ENCODE data around the gene RABL3. TPM values are rescaled to one million over a fixed set of nuclear protein-coding genes. Genes with fewer than 3 reads are reported as not detected.
"Not testable (repeated sequence)": the region's sequence is repeated elsewhere in the genome, so short reads cannot be mapped to it uniquely, and the experiment has no call there.

The RABL3 gene
- 15.4 TPM for polyA plus RNA-seq (ENCODE audit: insufficient read length)

GRCh38 chr3:120742198-120742848 is at the start of gene RABL3, which contains the start of gene GTF2E1:
TSS of gene RABL3 (minus strand) at chr3:120742516. CDS start at chr3:120742507, 9 bp downstream.
TSS of gene GTF2E1 (plus strand) at chr3:120742744. CDS start at chr3:120750553, 7,809 bp downstream.
- DNase-seq: peak; percentile 98

- no peak for DNase-seq
These were observed 49.6 kb upstream of the RABL3 start for GRCh38 chr3:120791913-120792312.

DNA sequence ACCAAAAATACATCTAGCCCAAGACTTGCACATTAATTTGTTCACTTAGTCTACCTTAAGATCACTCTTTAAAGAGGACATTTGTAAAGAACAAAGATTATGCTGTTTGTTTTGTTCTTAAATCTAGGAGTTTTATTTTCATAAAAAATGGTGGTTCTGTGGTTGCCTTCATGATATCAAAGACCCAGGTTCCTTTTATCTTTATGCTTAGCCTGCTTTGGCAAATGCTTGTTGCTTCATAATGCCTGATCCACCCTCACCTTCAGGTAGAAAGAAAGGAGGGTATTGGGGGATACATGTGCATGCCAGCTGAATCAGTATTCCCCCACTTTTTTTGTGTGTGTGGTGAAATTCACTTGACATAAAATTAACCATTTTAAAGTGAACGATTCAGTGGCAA is 48.7 kb upstream of the RABL3 start:
- no peak for DNase-seq

GRCh38 chr3:120785832-120786231 is 43.5 kb upstream of the RABL3 start:
- not testable (repeated sequence) for DNase-seq

- DNase-seq: no peak
These were observed 38.7 kb upstream of the RABL3 start for GRCh38 chr3:120780977-120781376.

DNA sequence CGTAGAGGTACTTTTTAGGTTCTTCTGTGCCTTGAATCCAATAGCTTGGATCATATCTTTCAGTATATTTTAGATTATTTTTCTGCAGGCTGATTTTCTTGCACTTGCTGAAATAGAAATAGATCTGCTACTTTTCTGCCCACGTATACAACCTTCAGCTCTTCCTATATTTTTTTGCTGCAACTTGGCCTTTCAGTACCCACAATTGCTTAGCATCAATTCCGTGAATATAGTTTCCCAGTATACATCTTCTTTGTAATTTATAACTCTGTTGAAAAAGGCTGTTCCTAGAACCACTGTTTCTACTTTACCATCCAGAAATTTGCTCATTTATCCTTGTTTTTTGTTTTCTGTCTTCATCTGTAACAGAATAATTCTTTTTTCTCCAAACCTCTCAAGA is 36.5 kb upstream of the RABL3 start:
- DNase-seq: no peak

GRCh38 chr3:120775411-120775810 is 33.1 kb upstream of the RABL3 start:
- no peak for DNase-seq

DNA sequence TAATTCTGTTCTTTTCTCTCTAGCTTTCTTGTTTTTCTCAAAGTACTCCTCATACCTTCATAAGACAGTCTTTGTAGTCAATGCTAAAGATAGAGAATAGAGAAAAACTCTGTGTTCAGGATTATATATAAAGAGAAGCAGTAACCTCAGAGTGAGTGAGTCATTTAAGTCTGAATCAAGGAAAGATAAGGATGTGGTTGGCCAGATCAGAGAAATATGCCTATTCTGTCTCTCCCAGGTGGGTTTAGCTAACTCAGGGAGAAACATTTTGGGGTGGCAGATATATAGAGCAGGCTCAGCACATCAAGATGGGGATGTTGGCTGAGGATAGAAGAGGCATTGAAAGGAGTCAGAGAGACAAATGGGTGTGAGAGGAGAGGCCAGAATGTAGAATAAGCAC is 31.6 kb upstream of the RABL3 start:
- no peak for DNase-seq

DNA sequence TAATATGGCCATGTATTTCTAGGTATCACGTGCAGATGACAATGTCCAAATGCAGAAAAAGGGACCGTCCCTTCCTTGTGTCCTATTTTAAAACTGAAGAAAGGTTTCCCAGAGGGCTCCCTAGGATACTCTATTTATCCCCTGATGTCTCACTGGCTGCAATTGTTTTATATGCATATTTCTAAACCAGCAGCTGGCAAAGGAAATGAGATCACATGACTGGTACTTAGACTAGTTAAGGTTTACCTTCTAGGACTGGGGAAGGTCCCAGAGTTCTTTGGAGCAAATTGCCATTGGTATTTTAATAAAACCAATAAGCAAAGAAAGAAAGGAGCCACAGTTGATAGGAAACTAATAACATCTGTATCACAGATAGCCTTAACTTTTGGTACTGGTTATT is 29.8 kb upstream of the RABL3 start:
- DNase-seq: no peak

GRCh38 chr3:120770891-120771290 is 28.6 kb upstream of the RABL3 start:
- DNase-seq: no peak

DNA sequence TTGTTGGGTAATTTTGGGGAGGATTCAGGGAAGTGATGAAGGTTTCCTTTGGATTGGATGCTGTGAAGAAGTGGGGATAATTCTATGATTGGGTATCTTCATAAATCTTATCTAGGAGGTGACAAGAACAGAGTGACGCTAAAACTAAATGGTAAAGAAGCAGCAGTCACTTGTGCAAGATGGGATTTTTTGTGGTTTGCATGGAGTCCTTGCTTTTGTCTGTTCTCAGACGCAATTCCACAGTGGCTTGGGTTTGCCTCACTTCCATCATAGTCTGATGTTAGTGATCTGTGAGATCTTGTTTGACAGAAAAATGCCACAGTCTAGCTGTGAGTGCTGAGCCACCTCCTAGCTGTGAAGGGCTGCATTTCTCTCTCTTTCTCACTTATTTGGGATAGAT is 27.1 kb upstream of the RABL3 start:
- no peak for DNase-seq

- no peak for DNase-seq
These were observed 24.8 kb upstream of the RABL3 start for GRCh38 chr3:120767106-120767505.

DNA sequence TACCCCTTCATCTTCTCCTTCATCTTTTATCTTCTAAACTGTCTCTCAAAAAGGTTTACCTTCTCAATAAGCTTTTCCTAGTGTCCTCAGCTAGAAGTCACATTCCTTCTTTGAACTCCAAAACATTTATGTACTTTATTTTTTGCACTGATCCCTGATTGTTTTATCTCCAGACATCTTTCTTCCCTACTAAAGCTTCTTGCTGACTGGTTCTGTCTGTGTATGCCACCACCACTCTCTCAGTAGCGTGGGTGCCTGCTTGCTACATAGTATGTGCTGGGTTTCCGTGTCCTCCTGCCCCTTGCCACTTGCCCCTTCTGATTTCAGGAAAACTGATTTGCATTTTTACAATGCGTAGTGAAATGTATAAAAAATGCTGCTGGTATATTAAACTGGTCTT is 24.3 kb upstream of the RABL3 start:
- no peak for DNase-seq

- DNase-seq: no peak
These were observed 23.6 kb upstream of the RABL3 start for GRCh38 chr3:120765830-120766493.

DNA sequence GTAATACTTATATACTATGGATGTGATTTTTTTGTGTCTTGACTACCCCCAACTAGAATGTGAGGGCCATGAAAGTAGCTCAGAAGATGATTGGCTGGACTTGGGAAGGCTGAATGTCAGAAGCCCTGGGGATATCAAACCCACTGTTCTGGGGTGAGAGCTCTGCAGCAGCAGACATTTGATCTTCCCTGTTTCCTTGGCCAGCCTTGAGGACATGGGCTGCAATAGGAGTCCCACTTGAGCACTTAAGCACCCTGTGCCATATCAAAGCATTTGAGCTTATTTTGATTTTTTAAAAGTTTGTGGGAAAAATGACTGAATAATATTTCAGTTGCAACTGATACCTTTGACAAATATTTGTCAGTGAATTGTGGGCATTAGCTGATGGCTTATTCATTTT is 21.9 kb upstream of the RABL3 start:
- no peak for DNase-seq

- DNase-seq: no peak
These were observed 21.3 kb upstream of the RABL3 start for GRCh38 chr3:120763601-120764000.

- no peak for DNase-seq
These were observed 20.3 kb upstream of the RABL3 start for GRCh38 chr3:120762615-120763014.

DNA sequence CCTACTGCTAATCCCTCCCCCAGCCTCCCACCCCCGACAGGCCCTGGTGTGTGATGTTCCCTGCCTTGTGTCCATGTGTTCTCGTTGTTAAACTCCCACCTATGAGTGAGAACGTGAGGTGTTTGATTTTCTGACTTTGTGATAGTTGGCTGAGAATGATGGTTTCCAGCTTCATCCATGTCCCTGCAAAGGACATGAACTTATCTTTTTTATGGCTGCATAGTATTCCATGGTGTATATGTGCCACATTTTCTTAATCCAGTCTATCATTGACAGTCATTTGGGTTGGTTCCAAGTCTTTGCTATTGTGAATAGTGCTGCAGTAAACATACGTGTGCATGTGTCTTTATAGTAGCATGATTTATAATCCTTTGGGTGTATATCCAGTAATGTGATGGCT is 16.2 kb upstream of the RABL3 start:
- DNase-seq: not testable (repeated sequence)

DNA sequence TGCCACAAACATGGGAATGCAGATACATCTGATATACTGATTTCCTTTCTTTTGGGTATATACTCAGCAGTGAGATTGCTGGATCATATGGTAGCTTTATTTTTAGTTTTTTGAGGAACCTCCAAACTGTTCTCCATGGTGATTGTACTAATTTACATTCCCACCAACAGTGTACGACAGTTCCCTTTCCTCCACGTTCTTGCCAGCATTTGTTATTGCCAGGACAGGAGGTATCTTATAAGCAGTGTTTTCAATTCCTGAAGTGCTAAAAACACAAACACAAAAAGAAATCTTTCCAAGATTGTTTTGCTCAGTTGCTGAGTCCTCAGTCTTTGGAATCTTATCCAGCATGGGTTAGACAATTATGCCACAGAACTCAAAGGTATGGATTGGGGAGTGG is 13.7 kb upstream of the RABL3 start:
- no peak for DNase-seq

DNA sequence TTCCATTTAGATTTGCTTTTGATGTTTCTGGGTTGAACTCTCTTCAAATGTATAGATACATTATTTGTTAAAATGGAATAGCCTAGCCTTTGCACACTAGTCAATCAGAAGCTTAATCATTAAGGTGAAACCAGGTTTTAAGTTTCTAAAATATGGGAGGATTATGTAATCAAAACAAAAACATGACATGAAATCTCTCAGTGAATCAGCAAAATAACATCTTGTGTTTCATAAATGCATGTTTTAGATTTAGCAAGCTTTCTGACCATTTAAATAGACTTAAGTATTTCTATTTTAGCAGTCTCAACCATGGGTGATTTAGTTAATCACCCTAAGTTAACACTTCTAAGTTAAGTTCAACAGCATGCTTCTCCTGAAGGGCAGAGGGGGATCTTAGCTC is 11.5 kb upstream of the RABL3 start:
- no peak for DNase-seq

DNA sequence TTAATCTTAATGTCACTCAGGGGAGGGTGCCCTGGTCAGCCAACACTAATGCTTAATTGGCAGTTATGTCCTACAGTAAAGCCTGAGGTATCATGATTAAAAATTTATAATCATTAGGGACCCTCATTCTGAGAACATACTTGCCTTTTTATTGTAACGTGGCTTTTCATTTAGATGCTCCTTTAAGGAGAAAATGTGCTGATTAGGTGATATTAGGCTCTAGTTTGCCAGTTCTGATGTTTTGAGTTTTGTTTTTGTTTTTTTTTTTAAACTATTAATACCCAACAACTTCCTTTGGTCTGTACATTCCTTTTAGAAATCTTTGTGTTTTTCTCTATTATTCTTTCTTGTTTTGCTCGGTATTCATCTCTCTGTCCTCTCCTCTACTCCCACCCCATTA is 10.5 kb upstream of the RABL3 start:
- no peak for DNase-seq

DNA sequence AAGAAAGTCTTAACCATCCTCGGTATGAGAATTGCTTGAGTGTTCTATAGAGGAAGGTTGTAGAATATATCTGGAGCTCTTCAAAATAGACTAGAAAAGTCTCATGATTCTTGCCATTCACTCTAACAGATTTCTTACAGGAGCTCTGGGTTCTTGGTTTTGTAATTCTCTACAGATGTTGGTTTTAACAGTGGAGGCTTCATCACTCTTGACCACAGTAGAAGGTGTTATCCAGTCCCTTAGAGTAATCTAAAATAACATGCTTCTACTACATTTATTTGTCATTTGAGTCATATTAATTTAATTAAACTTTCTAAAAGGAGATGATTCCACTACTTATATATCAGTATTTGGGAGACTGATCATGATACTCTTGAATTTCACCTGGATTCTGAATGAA is 9.9 kb upstream of the RABL3 start:
- DNase-seq: no peak

GRCh38 chr3:120749843-120750242 is 7.5 kb upstream of the RABL3 start:
- no peak for DNase-seq

- DNase-seq: no peak
These were observed 3.1 kb upstream of the RABL3 start for GRCh38 chr3:120745466-120745865.
